ENCODE results near the gene ZNF691.
A peak's percentile ranks its signal among the peaks of the same experiment; 100 is the strongest.
"Not testable (repeated sequence)": the region's sequence is repeated elsewhere in the genome, so short reads cannot be mapped to it uniquely, and the experiment has no call there.

ZNF691 gene

DNA sequence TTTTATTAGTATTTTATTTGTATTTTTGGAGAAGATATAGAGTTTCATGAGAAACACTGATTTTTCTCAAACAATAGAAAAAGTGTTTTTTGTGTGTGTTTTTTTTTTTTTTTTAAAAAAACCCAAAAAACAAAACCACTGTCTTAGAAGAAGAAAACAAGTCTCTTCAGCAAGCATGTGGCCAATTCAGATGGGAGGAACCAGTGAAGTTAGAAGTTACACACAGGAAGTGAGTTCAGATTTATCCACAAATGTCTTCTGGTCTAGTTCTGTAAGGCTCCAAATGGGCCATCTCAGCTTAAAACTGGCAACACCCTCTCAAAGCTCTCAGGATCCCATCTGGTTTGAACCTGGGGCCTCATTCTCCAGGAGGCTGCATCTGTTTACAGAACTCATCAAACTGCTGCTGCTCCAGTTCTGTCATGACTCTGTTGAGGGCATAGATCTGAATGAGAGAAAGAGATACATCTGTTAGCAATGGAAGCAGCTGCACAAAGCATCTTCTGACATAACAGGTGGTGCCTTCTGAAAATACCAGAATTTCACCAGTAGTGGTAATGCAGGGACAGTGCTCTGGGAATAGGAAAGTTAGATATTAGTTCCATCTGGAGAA lies 39.3 kb upstream of the ZNF691 start:
- TF ChIP-seq CTCF (IDR thresholded peaks at IDR 0.05; ENCODE audit: low read depth, low read length): no peak
- no peak overlapping the region for H3K4me3 ChIP-seq (ENCODE audit: low read depth, low read length)

DNA sequence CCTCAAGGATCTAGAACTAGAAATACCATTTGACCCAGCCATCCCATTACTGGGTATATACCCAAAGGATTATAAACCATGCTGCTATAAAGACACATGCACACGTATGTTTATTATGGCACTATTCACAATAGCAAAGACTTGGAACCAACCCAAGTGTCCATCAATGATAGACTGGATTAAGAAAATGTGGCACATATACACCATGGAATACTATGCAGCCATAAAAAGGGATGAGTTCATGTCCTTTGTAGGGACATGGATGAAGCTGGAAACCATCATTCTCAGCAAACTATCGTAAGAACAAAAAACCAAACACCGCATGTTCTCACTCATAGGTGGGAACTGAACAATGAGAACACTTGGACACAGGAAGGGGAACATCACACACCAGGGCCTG lies 31.6 kb upstream of the ZNF691 start:
- H3K4me3 ChIP-seq (ENCODE audit: low read depth, low read length): not testable (repeated sequence)

DNA sequence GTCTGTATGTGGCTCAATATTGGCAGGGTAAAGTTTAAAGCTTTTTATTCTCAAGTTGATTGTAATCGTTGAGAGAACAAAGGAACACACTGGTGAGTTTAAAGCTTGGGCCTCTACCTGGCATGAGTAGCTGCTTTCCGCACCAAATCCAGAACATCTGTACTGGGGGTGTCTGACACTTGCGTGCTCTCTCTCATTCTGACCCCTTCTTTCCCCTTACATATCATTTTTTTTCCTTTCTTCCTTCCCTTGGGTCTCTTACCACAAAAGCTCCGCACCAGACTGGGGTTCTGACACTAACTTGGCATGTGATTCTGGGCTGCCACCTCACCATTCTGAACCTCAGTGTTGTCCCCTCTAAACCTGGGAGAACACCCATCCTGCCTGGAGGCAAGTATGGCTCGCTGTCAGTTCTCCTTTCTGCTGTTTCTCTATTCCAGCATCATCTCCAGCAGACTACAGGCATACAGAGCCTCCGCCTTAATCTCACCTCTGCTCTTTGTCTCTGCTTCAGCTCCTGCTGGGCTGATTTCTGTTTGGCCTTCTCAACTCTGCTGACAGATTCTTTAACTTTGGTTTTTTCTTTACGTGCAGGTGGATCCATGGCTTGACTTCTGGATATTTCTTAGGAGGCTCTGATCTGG lies 30.4 kb upstream of the ZNF691 start:
- H3K4me3 ChIP-seq (ENCODE audit: low read depth, low read length): peak overlapping the region; percentile 66
- no peak for TF ChIP-seq CTCF (IDR thresholded peaks at IDR 0.05; ENCODE audit: low read depth, low read length)

- peak within 1 kb of the TSS; percentile 66 for H3K4me3 ChIP-seq (ENCODE audit: low read depth, low read length)
- no peak for TF ChIP-seq CTCF (IDR thresholded peaks at IDR 0.05; ENCODE audit: low read depth, low read length)
Measured at GRCh38 chr1:42816585-42817439, 29.6 kb upstream of the ZNF691 start, which contains the start of the genes ERMAP and SVBP. Gene ERMAP, plus strand, starts transcription at chr1:42817122. Its CDS starts 13,327 bp downstream, at chr1:42830449. Gene SVBP, minus strand, starts transcription at chr1:42817397. Its CDS starts 853 bp downstream, at chr1:42816544.

DNA sequence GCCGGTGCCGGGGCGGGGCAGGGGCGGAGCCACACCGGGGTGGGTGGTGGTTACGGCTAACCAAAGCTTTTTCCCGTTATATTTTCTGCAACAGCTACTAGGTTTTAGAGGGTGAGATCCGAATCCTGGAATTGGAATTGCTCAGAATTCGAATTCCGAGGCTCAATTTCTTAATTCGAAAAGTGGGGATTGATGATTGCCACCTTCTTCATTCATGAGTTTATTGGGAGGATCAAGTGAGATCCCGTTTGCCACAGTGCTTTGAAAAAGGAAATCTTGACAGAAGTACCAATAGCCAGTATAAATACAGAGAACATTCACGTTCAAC lies 29.0 kb upstream of the ZNF691 start:
- peak overlapping the region; percentile 66 for H3K4me3 ChIP-seq (ENCODE audit: low read depth, low read length)
- no peak for TF ChIP-seq CTCF (IDR thresholded peaks at IDR 0.05; ENCODE audit: low read depth, low read length)

DNA sequence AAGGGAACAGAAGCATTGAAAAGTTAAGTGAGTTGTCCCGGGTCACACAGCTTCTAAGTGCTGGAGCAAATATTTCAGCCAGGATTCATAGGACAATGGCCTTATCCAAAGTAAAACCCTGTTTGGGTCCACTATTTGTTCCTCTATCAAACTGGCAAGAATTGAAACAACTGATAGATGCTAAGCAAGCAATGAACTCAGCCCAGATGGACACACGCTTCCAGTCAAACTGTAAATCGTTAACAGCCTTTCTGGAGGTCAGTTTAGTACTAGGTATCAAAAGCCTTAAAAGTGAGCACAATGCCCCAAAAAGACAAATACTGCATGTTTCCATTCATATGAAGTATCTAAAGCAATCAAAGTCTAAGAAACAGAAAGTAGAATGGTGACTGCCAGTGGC lies 28.4 kb upstream of the ZNF691 start:
- TF ChIP-seq CTCF (IDR thresholded peaks at IDR 0.05; ENCODE audit: low read depth, low read length): no peak
- peak overlapping the region; percentile 66 for H3K4me3 ChIP-seq (ENCODE audit: low read depth, low read length)

DNA sequence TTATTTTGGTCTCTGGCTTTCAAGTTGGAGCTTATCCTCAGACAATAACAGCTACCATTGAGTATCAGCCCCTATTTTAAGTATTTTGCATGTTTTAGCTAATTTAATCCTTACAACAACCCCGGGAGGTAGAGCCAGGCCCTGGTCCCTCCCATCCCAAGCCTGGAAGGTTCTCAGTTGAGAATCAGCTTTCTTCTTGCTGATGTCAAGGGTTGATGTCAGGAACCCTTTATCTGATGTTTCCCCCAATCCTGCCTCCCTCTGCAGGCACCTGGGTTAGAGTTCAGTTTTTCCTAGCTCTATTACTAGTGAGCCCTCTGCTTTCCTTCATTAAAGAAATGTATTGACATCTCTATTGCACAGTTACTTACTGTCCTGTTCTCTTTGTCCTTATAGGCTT lies 25.6 kb upstream of the ZNF691 start:
- no peak overlapping the region for H3K4me3 ChIP-seq (ENCODE audit: low read depth, low read length)
- no peak for TF ChIP-seq CTCF (IDR thresholded peaks at IDR 0.05; ENCODE audit: low read depth, low read length)
